T-cell (primary cell): ENCODE measurements around the gene ARL6IP4. TPM values are rescaled to one million over a fixed set of nuclear protein-coding genes. Genes with fewer than 3 reads are reported as not detected.

ENCODE experiments used
- ATAC-seq, 4 experiments: fragments of 200-7000 bp in 3 of 4; fragments of 150-1000 bp in 1 of 4; cut with Tn5 transposase; replicated peaks in 1 of 4; 1 replicate in 3 of 4; 2 replicates in 1 of 4; pipeline ENCODE4 v1.10.0; 2021; ENCODE audit warnings: moderate library complexity in 3 of 4, mild to moderate bottlenecking in 2 of 4, moderate number of reproducible peaks in 1 of 4
- CTCF ChIA-PET, 2 donors: fragments of 300-600 bp; sonication (Branson Sonifier 250); formaldehyde crosslinking; loops; one replicate each; lab custom pipeline; 2022; ENCODE audit warnings: antibody characterized with exemption in 2 of 2; lab: Charles Lee
- POLR2A ChIA-PET, 2 donors: fragments of 300-600 bp; sonication (Branson Sonifier 250); formaldehyde crosslinking; loops; one replicate each; lab custom pipeline; 2022; ENCODE audit warnings: antibody characterized with exemption in 2 of 2; lab: Charles Lee
- DNase-seq, 35 experiments: peaks; one replicate each; pipeline versions ENCODE4 v3.0.0 to v3.0.0-alpha.2; 2013 to 2023
- H3K27ac ChIP-seq: one replicate; pipeline ENCODE4 v1.5.1; 2013; ENCODE audit warnings: low read length
- H3K27me3 ChIP-seq, 2 experiments: replicated peaks in 1 of 2; 1 replicate in 1 of 2; 2 replicates in 1 of 2; pipeline versions ENCODE4 v1.6.1 to v1.7.0; 2013; ENCODE audit warnings: low read length in 1 of 2, mixed read lengths in 1 of 2; ENCODE audit not compliant: control insufficient read depth in 2 of 2, insufficient read depth in 2 of 2; ENCODE audit errors: extremely low read depth in 1 of 2
- H3K36me3 ChIP-seq, 2 donors: 1 replicate in 1 of 2; 2 replicates in 1 of 2; pipeline versions ENCODE4 v1.6.1 to v1.7.0; 2013; ENCODE audit warnings: low read length in 1 of 2; ENCODE audit not compliant: control insufficient read depth in 2 of 2, insufficient read depth in 1 of 2; ENCODE audit errors: extremely low read depth in 1 of 2
- H3K4me1 ChIP-seq, 2 experiments: 1 replicate in 1 of 2; 2 replicates in 1 of 2; pipeline versions ENCODE4 v1.6.1 to v1.7.0; 2013; ENCODE audit warnings: low read length in 2 of 2, mixed read lengths in 1 of 2; ENCODE audit not compliant: insufficient read depth in 2 of 2, control insufficient read depth in 1 of 2; ENCODE audit errors: extremely low read depth in 1 of 2
- H3K4me3 ChIP-seq, 2 donors: 1 replicate in 1 of 2; 2 replicates in 1 of 2; pipeline versions ENCODE4 v1.5.1 to v1.7.0; 2013; ENCODE audit warnings: mild to moderate bottlenecking in 2 of 2, low read length in 1 of 2, moderate library complexity in 1 of 2; ENCODE audit not compliant: control insufficient read depth in 1 of 2; ENCODE audit errors: extremely low read depth in 1 of 2
- H3K9me3 ChIP-seq: 2 replicates; pipeline ENCODE4 v1.7.0; 2013
- H3K27ac Mint-ChIP-seq, 2 donors: one replicate each; pipeline ENCODE4 v1.8.0; 2020 to 2021; ENCODE audit warnings: mild to moderate bottlenecking in 2 of 2, mixed read lengths in 2 of 2
- H3K27me3 Mint-ChIP-seq, 2 donors: one replicate each; pipeline ENCODE4 v1.8.0; 2021 to 2022; ENCODE audit warnings: mixed read lengths in 2 of 2
- H3K36me3 Mint-ChIP-seq: one replicate; pipeline ENCODE4 v1.8.0; 2021; ENCODE audit warnings: mixed read lengths
- H3K4me1 Mint-ChIP-seq, 3 donors: one replicate each; pipeline ENCODE4 v1.8.0; 2020 to 2022; ENCODE audit warnings: mixed read lengths in 3 of 3, mild to moderate bottlenecking in 1 of 3
- H3K4me3 Mint-ChIP-seq, 3 donors: one replicate each; pipeline ENCODE4 v1.8.0; 2020 to 2022; ENCODE audit warnings: mild to moderate bottlenecking in 3 of 3, mixed read lengths in 3 of 3, moderate library complexity in 3 of 3
- H3K9me3 Mint-ChIP-seq, 3 donors: one replicate each; pipeline ENCODE4 v1.8.0; 2020 to 2022; ENCODE audit warnings: mixed read lengths in 3 of 3
- WGBS: methylation state at CpG from one replicate; pipeline ENCODE4 v1.1.5; 2013; ENCODE audit warnings: missing lambda C conversion rate; ENCODE audit not compliant: insufficient coverage; 5-methylcytosine and 5-hydroxymethylcytosine counted together
- total RNA-seq, 35 experiments: library from RNA in 6 of 35; stranded (reverse) in 6 of 35; fragments of 120-200 nt in 1 of 35; gene quantifications; one replicate each; pipeline versions ENCODE4 v1.2.1 to v1.2.4 and lab custom pipeline; 2013 to 2026

ARL6IP4 gene
- total RNA-seq, 5 donors from 2014 or later (not counting 1 experiment from before 2014, with no cell fraction given), result 134 to 231 (median 204) TPM

DNA sequence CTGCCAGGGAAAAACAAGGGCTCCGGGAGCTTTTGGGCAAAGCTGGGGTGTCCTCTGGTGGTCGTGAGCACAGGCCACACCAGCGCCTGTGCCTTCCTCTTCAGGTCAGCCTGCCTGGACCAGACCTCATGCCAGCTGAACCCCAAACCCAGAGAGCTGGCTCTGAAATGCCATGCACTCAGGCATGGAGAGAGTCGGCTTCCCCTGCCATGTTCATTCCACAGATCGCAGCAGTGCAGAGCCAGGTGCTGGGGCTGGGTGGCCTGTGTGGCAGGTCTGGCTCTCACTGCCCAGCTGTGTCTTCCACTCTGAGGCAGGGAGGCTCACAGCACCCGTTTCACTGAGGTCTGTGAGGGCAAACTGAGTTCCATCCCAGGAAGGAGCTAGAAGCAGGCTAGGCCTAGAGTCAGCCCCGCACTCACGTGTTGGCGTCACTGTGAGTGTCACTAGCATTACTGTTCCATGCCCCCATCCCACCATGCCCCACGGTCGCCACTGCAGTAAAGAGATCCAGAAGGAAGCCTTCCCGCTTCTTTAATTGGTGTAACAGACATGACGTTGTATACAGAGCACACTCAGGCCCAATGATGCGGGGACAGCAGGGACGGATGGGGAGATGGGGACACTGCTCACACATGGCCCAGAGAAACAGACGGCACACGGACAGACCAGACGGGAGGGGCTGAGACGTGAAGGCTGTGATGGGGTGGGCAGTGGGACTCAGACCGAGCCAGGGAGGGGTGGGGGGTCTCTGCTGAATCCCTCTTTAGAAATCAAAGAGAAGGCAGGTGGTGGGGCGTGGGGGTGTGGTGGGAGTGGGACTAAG, 2.7 kb downstream of the ARL6IP4 start:
- Mint-ChIP-seq H3K36me3 (no peaks in the 10 kb centered on the region), H3K27ac (peak overlapping the region; percentile 69 to 73), H3K4me1 (peaks cover 40 to 51% (median 46%) of the 10 kb centered on the region in 3 donors), H3K9me3 (no peaks in the 10 kb centered on the region), H3K4me3 (peak overlapping the region; percentile 84 to 88 (median 87)), H3K27me3 (no peaks in the 10 kb centered on the region)
- WGBS, result 89% methylated on average over 20 of the region's 21 CpGs
- no peak for DNase-seq
- Histone ChIP-seq H3K4me1 (peaks cover 18 to 56% of the 10 kb centered on the region in 2 experiments), H3K36me3 (peaks cover 21 to 27% of the 10 kb centered on the region in 2 donors), H3K27me3 (no peaks in the 10 kb centered on the region), H3K4me3 (no peak overlapping the region), H3K27ac (peak overlapping the region; percentile 63), H3K9me3 (no peaks in the 10 kb centered on the region)
- ChIA-PET POLR2A (no interaction called here), CTCF (no interaction called here)
- no peak for ATAC-seq

DNA sequence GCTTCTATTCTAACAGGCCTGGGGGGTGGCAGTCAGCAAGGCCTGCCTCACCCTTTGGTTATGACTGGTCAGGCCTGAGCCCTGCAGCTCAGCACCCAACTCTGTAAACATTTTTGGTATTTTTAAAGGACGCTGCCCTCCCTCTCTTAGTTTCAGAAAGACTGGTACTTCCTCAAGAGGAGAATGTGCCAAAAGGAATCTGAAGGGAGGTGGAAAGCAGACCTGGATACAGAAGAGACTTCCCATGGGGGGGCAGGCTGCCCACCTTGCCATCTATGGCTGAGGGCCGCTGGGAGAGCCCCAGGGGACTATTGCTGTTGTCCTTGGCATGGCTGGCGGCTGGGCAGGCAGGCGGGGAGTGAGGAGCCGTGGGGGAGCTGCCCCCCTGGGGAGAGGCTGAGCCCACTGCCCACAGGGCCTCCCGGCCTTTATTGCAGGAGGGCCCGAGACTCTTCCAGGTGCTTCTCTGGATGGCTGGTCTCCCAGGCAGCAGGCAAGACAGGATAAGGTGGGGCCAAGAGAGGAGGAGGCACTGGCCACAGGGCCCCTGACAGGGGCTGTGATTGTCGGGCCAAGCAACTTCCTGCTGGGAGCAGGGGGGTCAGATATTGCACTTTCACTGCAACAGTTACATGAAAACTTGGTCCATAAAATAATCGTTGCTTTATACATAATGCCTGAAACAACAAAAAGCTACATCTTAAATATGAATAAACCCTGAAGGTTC, 3.5 kb downstream of the ARL6IP4 start:
- peaks cover 39 to 49% (median 44%) of the 10 kb centered on the region in 3 donors for H3K4me1 Mint-ChIP-seq
- Histone ChIP-seq H3K27ac (no peak overlapping the region), H3K9me3 (no peaks in the 10 kb centered on the region), H3K27me3 (no peaks in the 10 kb centered on the region), H3K4me3 (no peak overlapping the region), H3K36me3 (peaks cover 18 to 25% of the 10 kb centered on the region in 2 donors), H3K4me1 (peaks cover 18 to 50% of the 10 kb centered on the region in 2 experiments)
- no peaks in the 10 kb centered on the region for H3K27me3 Mint-ChIP-seq
- peak overlapping the region; percentile 52 to 73 for H3K27ac Mint-ChIP-seq
- no peaks in the 10 kb centered on the region for H3K9me3 Mint-ChIP-seq
- ATAC-seq (no peak), DNase-seq (no peak)
- H3K36me3 Mint-ChIP-seq, result no peaks in the 10 kb centered on the region
- POLR2A ChIA-PET, result interaction anchor here (0.5 to 1.0 kb wide), 2 partner anchors 8 to 250 kb away, joined by 3 to 4 read pairs; no protein-coding TSS in a partner anchor
- H3K4me3 Mint-ChIP-seq, result peak overlapping the region in 2 of 3 donors; percentile 8 to 25
- CTCF ChIA-PET, result no interaction called here
- WGBS, result 63% methylated on average over 6 of the region's 9 CpGs

DNA sequence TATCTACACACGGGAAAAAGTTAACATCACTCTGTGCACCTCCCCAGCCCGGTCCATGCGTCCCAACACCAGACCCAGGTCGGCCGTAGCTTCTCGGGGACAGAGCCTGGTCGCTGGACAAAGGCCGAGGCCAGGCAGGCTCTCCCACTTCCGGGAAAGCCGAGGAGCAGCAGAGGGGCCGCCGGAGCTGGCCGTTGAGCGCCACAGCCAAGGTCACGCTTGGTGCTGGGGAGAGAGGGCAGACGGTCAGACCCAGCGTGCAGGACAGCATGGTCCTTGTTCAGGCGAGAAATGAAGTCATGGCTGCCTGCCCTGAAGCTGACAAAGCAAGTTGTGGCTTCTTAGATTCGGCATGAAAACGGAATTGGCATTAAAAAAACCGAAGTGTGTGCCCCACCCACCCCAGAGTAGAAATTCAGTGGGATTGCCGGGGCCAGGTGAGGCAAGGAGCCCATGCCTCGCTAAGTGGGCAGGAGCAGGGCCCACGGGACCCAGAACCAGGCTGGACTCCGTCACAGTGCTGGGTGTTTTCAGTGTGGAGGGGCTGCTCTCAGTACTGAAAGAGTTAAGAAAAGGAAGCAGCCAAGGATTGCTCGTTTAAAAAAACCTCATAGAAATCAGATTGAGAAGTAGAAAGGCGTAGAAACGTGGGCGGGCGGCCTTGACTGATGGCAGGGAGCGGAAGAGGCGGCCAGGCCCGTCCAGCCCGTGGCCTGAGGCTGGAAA, 4.3 kb downstream of the ARL6IP4 start:
- Mint-ChIP-seq H3K4me1 (peaks cover 36 to 43% (median 39%) of the 10 kb centered on the region in 3 donors), H3K27ac (peak overlapping the region; percentile 49 to 73), H3K4me3 (no peak overlapping the region), H3K9me3 (no peaks in the 10 kb centered on the region), H3K36me3 (no peaks in the 10 kb centered on the region), H3K27me3 (no peaks in the 10 kb centered on the region)
- peaks cover 16 to 25% of the 10 kb centered on the region in 2 donors for H3K36me3 ChIP-seq
- no peak for ATAC-seq
- ChIA-PET POLR2A (interaction anchor here (0.5 to 1.0 kb wide), 2 partner anchors 9 to 249 kb away, joined by 3 to 4 read pairs; no protein-coding TSS in a partner anchor), CTCF (no interaction called here)
- H3K4me3 ChIP-seq, result no peak overlapping the region
- peaks cover 15 to 42% of the 10 kb centered on the region in 2 experiments for H3K4me1 ChIP-seq
- H3K27ac ChIP-seq, result no peak overlapping the region
- H3K9me3 ChIP-seq, result no peaks in the 10 kb centered on the region
- WGBS, result 79% methylated on average over 26 of the region's 34 CpGs
- no peak for DNase-seq
- H3K27me3 ChIP-seq, result no peaks in the 10 kb centered on the region

GRCh38 chr12:122985338-122986257, 5.1 kb downstream of the ARL6IP4 start:
- peaks cover 19 to 31% of the 10 kb centered on the region in 2 donors for H3K36me3 ChIP-seq
- H3K27ac ChIP-seq, result no peak overlapping the region
- Mint-ChIP-seq H3K27ac (peak overlapping the region; percentile 15 to 73), H3K4me3 (no peak overlapping the region), H3K27me3 (no peaks in the 10 kb centered on the region), H3K9me3 (no peaks in the 10 kb centered on the region), H3K4me1 (peaks cover 32 to 39% (median 35%) of the 10 kb centered on the region in 3 donors), H3K36me3 (no peaks in the 10 kb centered on the region)
- ATAC-seq, result no peak
- H3K27me3 ChIP-seq, result no peaks in the 10 kb centered on the region
- H3K9me3 ChIP-seq, result no peaks in the 10 kb centered on the region
- WGBS, result 94% methylated on average over 40 of the region's 45 CpGs
- H3K4me1 ChIP-seq, result peaks cover 14 to 37% of the 10 kb centered on the region in 2 experiments
- POLR2A ChIA-PET, result interaction anchor here in 1 of 2 donors (0.6 kb wide), 1 partner anchor 461 kb away, joined by 4 read pairs; no protein-coding TSS in a partner anchor
- H3K4me3 ChIP-seq, result no peak overlapping the region
- DNase-seq, result no peak
- CTCF ChIA-PET, result no interaction called here

GRCh38 chr12:122986258-122986871, 5.9 kb downstream of the ARL6IP4 start:
- Mint-ChIP-seq H3K4me3 (no peak overlapping the region), H3K4me1 (peaks cover 30 to 36% (median 34%) of the 10 kb centered on the region in 3 donors), H3K9me3 (no peaks in the 10 kb centered on the region), H3K36me3 (no peaks in the 10 kb centered on the region), H3K27me3 (no peaks in the 10 kb centered on the region), H3K27ac (no peak overlapping the region)
- Histone ChIP-seq H3K4me1 (peaks cover 14 to 33% of the 10 kb centered on the region in 2 experiments), H3K27me3 (no peaks in the 10 kb centered on the region), H3K27ac (no peak overlapping the region), H3K4me3 (no peak overlapping the region), H3K9me3 (no peaks in the 10 kb centered on the region), H3K36me3 (peaks cover 27 to 32% of the 10 kb centered on the region in 2 donors)
- WGBS, result 97% methylated on average over 30 of the region's 40 CpGs
- ChIA-PET CTCF (no interaction called here), POLR2A (no interaction called here)
- no peak for DNase-seq
- ATAC-seq, result no peak
